Measurements from ENCODE around the gene PLA2G4E.

The PLA2G4E gene

DNA sequence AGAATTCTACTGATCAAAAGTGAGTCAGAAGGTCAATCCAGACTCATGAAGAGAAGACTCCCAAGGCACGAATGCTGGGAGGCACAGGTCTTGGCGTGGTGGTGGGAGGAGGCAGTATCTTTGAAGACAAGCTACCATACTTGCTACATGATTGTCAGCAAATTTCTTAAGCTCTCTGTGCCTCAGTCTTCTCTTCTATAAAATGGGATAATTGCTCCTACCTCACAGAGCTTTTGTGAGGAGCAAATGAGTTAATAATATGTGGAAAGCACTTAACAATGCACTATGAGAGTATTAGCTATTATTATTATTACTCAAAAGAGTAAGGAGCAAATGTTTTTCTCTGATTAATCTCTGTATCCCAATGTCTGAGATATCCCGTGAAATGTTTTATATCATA is 84.7 kb downstream of the PLA2G4E start:
- no peak for DNase-seq (ENCODE audit: low spot score)

DNA sequence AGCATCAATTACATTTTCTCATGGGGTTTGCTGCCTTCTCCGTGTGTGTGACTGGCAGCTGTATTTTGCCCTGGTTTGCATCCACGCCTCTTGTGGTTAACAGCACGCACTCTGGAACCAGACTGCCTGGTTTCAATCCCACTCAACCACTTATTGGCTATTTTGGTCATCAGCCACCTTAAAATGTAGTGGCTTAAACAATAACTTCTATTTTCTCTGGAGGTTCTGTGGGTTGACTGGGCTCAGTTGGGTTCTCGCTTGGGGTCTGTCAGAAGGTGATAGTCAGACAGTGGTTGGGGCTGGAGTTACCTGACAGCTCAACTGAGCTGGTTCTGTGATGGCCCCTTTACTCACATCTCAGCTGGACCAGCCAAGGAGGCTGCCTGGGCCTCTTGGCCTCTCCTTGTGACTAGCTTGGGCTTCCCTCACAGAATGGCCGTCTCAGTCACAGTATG is 85.2 kb downstream of the PLA2G4E start:
- no peak for DNase-seq (ENCODE audit: low spot score)

DNA sequence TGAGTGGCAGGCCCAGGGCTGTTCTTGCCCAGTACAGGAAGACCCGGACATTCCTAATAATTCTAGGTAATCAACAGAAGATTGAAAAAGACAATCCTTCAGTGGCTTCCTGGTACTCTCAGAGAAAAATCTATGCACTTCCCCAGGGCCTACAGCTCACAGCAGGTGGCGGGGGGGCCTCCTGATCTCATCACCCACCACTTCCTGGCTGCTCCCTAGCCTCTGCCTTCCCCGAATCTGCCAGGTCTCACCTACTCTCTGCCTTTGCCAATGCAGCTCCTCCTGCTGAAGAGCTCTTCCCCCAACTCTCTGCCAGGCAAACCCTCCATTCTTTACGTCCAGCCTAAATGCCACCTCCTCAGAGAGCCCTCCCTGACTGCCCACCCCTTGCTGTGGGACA is 86.0 kb downstream of the PLA2G4E start:
- no peak for DNase-seq (ENCODE audit: low spot score)

DNA sequence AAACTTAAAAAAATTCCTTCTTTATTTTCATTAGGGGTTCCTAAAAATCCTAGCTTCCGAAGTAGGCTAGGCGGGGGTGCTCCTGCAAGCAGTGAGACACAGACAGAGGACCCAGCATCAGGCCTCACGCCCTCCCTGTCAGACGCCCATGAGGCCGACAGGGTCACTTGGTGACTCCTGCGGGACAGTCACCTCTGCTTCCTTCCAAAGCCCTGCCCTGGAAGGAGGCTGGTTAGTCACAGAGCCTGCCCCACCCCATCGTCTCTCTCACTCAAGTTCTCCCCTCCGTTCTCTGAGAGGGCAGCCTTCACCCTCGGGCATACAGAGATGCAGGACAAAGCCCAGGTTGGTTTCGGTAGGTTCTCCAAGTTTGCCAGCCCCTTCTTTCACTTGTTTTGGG is 87.1 kb downstream of the PLA2G4E start:
- no peak for DNase-seq (ENCODE audit: low spot score)

DNA sequence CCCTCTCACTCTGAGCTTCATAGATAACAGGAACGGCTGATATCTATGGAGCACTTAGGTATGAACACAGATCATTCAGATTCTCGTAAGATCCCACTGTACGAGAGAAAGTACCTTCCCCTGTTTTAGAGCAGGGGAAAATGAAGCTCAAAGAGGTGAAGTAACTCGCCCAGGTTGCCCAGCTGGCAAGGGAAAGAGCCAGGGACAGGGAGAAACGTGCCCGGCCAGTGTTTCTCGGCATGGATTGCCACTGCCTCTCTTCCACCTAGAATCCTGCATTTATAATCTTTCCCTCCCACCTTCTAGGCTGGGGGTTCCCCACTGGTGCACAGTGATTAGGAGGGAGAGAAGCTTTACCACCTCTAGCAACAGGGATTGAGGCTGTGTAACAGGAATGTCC is 87.5 kb downstream of the PLA2G4E start:
- no peak for DNase-seq (ENCODE audit: low spot score)

DNA sequence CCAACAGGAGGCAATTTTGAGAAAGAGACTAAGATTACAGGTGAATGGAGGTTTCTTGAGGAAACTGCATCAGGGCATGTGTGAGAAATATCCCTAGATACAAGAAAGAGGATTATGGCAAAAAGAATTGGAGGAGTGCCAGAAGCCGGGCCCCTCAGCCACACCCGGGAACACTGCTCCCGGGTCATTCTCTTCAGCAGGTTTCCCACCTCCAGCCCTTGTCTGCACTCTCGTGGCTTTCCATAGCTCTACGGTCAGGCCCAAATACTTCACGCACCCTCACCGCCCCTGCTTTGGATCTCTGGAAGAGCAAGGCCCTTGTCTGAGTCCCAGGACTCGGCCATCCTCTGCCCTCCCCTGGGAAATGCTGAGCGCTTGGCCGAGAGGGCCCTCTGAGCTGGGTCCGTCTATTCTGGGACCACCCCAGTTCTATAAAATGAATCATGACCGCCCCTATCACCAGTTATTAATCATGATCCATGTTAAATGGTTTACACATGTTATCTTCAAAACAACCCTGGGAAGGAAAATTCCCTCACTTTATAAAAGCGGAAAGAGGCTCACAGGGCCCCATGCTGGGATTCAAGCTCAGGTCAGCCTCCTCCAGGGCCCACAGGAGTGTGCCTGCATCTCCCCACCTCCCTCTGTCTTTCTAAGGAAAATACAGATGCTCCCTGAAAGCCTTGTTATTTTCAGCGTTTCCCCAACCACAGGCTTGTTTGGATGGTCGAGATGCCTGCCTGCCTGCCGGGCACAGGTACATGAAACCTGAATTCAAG is 88.1 kb downstream of the PLA2G4E start:
- no peak for DNase-seq (ENCODE audit: low spot score)

DNA sequence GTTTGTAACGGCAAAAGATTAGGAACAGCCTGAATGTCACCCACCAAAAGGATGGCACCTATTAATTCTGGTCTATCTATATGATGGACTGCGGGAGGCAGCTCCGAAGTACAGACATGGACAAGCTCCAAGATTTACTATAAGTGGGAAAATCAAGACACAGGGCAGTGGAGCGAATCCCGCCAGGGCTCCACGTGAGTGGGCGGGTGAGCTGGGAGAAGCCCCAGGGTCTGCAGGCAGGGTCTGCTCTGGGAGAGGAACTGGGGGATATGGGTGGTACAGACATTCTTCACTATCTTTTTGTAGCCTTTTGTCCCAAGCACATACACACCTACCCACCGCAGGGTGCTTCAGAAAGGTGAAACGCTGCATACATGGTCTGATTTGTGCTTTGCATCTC is 88.7 kb downstream of the PLA2G4E start:
- no peak for DNase-seq (ENCODE audit: low spot score)
